GM18517 (cell line): Measurements from ENCODE around the gene MARS1.
"Not testable (repeated sequence)": the region's sequence is repeated elsewhere in the genome, so short reads cannot be mapped to it uniquely, and the experiment has no call there.

Experiments
- ATAC-seq: cut with Tn5 transposase; IDR thresholded peaks from one replicate; pipeline ENCODE4 v1.9.1; 2021; ENCODE audit warnings: mild to moderate bottlenecking, moderate library complexity; ENCODE audit not compliant: unreplicated experiment

The MARS1 gene

DNA sequence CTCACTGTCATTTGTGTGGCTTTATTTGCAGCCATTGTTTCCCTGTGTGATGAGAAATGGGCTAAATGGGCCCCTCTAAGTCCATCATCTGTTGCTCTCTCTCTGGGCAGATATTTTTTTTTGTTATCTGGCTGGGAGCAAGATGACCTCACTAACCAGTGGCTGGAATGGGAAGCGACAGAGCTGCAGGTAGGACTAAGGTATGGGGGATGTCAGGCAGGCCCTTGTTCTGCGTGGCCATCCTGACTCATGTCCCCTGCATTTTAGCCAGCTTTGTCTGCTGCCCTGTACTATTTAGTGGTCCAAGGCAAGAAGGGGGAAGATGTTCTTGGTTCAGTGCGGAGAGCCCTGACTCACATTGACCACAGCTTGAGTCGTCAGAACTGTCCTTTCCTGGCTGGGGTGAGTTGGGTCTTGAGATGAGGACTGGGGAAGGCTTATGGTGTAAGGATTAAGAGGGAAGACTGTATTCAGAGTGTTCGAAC is 1.3 kb downstream of the MARS1 start:
- no peak for ATAC-seq

DNA sequence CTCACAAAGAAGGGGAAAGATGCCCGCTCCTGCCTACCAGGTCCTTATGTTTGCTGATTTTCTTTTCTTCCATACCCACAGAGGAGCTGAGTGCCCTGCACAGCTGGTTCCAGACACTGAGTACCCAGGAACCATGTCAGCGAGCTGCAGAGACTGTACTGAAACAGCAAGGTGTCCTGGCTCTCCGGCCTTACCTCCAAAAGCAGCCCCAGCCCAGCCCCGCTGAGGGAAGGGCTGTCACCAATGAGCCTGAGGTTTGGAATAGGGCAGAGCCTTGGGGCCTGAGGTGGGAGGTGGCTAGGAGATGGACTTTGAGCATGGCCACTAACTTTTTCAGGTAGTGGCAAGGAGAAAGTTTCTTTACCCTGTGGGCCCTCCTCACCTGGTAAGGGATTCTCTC is 2.3 kb downstream of the MARS1 start:
- ATAC-seq: no peak

DNA sequence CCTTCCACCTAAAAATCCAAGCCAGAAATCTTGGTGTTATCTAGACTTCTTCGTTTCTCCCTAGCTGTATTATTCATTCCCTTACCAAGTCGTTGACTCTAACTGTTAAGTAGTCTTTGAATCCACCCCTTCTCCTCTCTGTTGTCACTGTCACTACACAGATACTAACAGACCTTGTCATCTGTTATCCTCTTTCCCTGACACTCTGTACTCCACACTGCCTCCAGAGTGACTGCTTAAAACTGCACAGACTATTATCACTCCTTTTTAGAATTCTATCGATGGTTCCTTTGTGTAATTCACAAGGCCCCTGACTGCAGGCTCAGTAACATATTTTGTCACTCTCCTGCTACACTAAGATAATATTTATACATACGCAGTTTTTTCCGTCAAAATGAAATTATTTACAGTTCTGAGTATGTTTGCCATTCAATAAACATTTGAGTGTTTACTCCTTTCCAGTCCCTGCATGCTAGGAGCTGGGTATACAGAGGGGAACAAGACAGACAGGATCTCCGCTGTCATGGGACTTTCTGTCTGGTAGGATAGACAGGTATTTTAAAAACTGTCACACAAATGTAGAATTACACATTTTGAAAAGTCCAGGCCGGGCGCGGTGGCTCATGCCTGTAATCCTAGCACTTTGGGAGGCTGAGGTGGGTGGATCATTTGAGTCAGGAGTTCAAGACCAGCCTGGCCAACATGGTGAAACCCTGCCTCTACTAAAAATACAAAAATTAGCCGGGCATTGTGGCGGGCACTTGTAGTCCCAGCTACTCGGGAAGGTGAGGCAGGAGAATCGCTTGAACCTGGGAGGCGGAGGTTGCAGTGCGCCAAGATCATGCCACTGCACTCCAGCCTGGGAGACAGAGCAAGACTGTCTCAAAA is 3.8 kb downstream of the MARS1 start:
- no peak for ATAC-seq

DNA sequence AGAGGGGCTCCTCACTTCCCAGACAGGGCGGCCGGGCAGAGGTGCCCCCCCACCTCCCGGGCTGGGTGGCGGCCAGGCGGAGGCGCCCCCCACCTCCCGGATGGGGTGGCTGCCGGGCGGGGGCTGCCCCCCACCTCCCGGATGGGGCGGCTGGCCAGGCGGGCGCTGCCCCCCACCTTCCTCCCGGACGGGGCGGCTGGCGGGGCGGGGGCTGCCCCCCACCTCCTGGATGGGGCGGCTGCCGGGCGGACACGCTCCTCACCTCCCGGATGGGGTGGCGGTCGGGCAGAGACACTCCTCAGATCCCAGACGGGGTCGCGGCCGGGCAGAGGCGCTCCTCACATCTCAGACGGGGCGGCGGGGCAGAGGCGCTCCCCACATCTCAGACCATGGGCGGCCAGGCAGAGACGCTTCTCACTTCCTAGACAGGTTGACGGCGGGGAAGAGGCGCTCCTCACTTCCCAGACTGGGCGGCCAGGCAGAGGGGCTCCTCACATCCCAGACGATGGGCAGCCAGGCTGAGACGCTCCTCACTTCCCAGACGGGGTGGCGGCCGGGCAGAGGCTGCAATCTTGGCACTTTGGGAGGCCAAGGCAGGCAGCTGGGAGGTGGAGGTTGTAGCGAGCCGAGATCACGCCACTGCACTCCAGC is 7.3 kb downstream of the MARS1 start:
- not testable (repeated sequence) for ATAC-seq

DNA sequence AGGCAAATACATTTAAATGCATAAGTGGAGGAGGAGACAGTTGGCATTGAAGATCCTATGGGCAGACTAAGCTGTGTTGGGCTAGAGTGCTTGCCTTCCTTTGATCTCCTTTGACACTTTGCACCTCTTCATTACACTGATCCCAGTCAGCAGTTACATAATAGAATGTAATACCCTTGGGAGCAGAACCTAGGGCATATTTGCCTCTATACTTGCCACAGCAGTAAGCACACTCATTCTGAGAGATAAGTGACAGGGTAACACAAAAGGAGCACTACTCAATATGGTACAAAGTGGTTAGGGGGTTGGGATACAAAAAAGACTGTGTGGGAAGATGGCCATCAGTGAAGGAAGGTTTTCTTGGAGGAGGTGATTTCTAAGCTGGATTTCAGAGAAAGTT is 9.0 kb downstream of the MARS1 start:
- ATAC-seq: no peak

DNA sequence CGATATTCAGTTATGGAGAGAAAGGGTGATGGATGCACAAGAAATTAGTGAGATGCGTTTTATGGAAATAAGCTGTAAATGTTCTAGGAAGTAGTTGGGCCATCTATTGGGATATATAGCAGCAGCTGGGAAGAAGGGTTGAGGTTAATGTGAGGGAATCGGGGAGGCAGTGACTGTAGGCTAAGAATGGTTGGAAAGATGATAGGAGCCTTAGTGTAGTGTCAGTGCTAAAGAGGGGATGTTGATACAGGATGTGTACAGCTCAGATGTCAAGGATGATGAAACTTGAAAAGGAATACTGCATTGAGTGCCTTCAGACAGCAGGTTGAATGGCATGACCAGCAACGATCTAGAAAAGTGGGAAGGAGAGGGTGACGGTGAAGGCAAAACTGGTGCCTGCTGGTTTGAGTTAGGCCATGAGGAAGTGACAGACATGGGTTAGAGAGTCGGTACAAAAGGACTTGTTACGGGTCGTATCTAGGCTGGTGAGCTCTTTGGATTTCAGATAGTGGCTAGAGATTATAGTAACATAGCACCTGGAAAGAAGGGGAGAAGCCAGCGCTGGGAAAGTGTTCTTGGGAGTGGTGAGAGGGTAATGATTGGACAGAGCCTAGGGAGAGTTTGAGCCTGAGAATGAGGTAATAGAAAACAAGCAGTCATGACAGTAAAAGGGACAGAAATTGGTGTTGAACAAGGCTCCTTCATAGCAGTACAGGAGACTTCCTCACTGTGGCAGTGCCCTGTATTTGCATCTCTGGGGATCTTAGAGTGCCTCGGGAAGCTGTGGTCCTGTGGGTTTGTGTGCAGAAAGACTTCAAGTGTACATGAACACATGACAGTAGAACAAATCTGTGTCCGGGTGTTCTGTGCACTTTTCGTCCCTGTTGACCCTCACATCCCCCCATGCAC is 9.6 kb downstream of the MARS1 start:
- ATAC-seq: no peak

DNA sequence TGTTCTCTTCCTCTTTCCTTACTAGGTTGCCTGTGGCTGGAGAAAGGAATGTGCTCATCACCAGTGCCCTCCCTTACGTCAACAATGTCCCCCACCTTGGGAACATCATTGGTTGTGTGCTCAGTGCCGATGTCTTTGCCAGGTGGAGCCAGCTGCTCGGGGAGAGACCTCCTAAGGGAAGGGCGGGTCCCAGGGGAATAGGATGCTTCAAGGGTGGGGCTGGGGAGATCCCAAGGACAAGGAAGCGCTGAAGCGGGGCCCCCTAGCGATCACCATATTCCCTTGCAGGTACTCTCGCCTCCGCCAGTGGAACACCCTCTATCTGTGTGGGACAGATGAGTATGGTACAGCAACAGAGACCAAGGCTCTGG is 10.2 kb downstream of the MARS1 start:
- no peak for ATAC-seq

DNA sequence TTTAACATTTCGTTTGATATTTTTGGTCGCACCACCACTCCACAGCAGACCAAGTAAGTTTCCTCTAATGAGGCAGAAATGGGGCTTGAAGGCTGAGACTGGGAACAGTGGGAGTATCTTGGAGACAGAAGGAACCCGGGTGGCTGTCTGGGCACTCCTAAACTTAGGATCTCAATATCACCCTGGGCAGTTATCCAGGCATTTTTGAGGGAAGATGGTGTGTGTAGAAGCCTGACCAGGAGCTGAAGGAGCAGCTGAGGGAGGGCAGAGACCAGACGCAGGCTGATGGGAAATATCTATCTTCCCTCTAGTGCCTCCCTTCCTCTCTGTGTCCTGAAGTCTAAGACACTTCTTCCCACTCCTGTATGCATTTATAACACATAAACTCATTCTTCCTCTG is 10.7 kb downstream of the MARS1 start:
- ATAC-seq: no peak

DNA sequence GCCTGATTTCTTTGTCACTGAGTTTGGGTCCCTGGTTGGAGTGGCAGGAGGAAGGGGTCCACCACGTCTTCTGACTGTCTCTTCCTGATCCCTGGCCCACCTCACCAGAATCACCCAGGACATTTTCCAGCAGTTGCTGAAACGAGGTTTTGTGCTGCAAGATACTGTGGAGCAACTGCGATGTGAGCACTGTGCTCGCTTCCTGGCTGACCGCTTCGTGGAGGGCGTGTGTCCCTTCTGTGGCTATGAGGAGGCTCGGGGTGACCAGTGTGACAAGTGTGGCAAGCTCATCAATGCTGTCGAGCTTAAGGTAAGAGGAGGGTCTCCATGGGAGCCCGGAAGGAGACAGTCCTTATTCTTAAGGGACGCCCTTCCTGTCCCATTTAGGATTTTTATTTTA is 12.3 kb downstream of the MARS1 start:
- no peak for ATAC-seq

DNA sequence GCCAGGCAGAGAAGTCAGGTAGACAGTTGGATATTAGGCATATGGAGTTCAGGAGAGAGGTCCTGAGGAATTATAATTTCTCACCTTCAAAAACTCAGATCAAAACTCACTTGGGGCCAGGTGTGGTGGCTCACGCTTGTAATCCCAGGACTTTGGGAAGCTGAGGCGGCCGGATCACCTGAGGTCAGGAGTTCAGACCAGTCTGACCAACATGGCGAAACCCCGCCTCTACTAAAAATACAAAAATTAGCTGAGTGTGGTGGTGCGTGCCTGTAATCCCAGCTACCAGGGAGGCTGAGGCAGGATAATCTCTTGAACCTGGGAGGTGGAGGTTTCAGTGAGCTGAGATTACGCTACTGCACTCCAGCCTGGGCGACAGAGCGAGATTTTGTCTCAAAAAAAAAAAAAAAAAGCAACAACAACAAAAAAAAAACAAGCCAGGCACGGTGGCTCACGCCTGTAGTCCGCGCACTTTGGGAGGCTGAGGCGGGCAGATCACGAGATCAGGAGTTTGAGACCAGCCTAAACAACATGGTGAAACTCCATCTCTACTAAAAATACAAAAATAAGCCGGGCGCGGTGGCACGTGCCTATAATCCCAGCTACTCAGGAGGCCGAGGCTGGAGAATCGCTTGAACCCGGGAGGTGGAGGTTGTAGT is 14.6 kb downstream of the MARS1 start:
- not testable (repeated sequence) for ATAC-seq

DNA sequence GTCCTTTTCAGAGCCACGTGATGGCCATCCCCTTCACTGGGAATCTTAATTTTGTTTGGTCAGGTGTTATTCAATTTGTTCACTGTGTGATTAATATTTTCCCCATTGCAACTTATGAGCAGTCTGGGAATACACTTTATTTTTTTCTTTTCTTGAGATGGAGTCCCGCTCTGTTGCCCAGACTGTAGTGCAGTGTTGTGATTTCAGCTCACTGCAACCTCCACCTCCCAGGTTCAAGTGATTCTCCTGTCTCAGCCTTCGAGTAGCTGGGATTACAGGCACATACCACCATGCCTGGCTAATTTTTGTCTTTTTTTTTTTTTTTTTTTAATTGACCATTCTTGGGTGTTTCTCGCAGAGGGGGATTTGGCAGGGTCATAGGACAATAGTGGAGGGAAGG is 18.7 kb downstream of the MARS1 start:
- ATAC-seq: not testable (repeated sequence)

DNA sequence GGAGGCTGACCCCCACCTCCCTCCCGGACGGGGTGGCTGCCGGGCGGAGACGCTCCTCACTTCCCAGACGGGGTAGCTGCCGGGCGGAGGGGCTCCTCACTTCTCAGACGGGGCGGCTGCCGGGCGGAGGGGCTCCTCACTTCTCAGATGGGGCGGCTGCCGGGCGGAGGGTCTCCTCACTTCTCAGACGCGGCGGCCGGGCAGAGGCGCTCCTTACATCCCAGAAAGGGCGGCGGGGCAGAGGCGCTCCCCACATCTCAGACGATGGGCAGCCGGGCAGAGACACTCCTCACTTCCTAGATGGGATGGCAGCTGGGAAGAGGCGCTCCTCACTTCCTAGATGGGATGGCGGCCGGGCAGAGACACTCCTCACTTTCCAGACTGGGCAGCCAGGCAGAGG is 19.9 kb downstream of the MARS1 start:
- ATAC-seq: not testable (repeated sequence)

DNA sequence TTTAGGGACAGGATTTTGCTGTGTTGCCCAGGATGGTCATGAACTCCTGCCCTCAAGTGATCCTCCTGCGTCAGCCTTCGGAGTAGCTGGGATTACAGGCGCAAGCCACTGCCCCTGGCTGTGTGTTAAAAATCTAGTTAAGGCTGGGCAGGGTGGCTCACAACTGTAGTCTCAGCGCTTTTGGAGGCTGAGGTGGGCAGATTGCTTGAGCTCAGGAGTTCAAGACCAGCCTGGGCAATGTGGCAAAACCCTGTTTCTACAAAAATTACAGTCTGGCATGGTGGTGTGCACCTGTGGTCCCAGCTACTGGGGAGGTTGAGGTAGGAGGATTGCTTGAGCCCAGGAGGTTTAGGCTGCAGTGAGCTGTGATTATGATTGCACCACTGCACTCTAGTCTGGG is 23.3 kb downstream of the MARS1 start:
- ATAC-seq: no peak

DNA sequence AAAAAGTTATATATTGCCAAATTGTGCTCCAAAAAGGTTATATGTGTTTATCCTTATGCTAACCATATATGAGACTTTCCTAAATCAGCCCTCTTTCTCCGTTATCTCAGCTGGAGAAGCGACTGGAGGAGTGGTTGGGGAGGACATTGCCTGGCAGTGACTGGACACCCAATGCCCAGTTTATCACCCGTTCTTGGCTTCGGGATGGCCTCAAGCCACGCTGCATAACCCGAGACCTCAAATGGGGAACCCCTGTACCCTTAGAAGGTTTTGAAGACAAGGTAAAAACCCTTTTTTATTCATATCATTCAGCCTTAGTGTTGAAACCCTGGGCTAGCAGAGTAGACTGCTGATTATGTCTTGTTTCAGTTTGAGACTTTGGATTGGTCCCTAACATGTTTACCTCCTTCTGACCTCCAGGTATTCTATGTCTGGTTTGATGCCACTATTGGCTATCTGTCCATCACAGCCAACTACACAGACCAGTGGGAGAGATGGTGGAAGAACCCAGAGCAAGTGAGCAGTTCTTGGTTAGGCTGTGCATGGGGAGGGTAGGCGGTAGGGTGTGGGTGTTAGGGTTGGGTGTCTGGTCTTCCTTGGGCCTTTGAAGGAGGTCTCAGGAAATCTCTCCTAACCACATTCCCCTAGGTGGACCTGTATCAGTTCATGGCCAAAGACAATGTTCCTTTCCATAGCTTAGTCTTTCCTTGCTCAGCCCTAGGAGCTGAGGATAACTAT is 23.9 kb downstream of the MARS1 start:
- no peak for ATAC-seq

DNA sequence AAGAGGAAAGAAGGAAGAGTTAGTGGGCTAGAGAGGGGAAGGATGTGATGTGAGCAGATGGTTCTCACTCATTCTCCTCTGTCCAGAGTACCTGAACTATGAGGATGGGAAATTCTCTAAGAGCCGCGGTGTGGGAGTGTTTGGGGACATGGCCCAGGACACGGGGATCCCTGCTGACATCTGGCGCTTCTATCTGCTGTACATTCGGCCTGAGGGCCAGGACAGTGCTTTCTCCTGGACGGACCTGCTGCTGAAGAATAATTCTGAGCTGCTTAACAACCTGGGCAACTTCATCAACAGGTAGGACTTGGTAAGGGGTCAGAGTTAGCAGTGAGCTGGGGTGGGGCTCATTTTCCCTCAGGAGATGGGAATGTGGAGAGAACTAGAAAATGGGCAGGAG is 24.8 kb downstream of the MARS1 start:
- no peak for ATAC-seq

DNA sequence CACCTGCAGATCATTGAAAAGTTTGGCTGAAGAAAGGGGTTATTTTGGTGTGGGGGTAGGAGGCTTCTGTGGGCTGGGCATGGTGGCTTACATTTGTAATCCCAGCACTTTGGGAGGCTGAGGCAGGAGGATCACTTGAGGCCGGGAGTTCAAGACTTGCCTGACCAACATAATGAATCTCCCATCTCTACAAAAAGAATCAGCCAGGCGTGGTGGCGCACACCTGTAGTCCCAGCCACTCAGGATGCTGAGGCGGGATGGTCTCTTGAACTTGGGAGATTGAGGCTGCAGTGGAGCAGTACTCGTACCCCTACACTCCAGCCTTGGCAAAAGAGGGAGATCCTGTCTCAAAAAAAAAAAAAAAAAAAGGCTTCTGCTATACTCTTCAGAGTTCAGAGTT is 25.4 kb downstream of the MARS1 start:
- ATAC-seq: no peak

DNA sequence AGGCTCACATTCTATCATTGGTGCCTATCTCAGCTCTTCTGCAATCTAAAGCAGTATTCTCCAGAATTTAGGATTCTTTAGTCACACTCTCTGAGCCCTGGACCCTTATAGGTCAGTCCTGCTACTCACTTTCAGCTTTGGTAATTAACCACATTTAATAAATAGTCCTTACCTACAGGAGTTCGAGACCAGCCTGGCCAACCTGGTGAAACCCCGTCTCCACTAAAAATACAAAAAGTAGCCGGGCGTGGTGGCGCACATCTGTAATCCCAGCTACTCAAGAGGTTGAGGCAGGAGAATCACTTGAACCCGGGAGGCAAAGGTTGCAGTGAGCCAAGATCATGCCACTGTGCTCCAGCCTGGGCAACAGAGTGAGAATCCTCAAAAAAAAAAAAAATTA is 25.8 kb downstream of the MARS1 start:
- not testable (repeated sequence) for ATAC-seq

DNA sequence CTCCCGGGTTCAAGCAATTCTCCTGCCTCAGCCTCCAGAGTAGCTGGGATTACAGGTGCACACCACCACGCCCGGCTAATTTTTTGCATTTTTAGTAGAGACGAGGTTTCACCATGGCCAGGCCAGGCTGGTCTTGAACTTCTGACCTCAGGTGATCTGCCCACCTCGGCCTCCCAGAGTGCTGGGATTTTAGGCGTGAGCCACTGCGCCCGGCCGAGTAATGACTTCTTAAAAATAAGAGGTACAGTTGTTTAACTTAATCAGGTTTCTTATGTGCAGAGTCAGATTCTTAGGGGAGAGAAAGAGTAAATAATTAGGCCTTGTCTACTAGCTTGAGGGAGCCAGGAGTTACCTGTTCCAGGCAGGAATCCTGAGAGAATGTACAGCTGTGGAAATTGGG is 26.4 kb downstream of the MARS1 start:
- not testable (repeated sequence) for ATAC-seq

DNA sequence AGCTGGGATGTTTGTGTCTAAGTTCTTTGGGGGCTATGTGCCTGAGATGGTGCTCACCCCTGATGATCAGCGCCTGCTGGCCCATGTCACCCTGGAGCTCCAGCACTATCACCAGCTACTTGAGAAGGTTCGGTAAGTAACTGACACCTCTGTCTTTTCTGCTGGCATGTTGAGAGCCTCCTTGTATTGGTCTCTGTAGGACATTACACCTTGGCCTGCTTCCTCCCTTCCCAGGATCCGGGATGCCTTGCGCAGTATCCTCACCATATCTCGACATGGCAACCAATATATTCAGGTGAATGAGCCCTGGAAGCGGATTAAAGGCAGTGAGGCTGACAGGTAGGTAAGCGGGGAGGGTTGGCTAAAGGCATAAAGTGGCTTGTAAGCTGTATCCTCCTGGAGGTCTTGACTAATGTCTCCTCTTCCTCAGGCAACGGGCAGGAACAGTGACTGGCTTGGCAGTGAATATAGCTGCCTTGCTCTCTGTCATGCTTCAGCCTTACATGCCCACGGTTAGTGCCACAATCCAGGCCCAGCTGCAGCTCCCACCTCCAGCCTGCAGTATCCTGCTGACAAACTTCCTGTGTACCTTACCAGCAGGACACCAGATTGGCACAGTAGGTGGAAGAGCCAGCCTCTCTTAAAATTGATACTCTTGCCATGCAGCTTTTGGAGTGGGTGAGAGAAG is 27.0 kb downstream of the MARS1 start:
- ATAC-seq: no peak
